ENCODE data around the gene LMO7.

The LMO7 gene

DNA sequence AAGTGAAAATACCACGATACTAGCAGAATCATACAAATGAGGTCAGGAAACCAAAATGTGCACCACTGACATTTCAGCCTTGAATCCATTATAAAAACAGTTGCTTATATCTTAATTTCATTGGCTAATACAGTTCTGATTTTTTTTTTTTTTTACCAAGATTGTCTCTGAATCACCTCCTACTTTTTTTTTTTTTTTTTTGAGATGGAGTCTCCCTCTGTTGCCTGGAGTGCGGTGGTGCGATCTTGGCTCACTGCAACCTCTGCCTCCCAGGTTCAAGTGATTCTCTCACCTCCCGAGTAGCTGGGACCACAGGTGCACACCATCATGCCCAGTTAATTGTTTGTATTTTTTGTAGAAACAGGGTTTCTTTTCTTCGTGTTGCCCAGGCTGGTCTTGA, 270.2 kb downstream of the LMO7 start:
- no peak for DNase-seq

DNA sequence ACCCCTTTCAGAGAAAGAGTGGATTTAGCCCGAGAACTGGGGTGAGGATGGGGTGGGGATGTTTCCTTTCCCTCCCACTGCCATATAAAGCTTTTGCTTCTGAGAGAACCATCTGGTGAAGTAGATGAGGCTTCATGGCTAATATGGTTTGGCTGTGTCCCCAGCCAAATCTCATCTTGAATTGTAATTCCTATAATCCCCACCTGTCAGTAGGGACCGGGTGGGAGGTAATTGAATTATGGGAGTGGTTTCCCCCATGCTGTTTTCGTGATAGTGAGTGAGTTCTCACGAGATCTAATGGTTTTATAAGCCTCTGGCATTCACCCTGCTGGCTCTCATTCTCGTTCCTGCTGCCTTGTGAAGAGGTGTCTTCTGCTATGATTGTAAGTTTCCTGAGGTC, 270.9 kb downstream of the LMO7 start:
- no peak for DNase-seq

DNA sequence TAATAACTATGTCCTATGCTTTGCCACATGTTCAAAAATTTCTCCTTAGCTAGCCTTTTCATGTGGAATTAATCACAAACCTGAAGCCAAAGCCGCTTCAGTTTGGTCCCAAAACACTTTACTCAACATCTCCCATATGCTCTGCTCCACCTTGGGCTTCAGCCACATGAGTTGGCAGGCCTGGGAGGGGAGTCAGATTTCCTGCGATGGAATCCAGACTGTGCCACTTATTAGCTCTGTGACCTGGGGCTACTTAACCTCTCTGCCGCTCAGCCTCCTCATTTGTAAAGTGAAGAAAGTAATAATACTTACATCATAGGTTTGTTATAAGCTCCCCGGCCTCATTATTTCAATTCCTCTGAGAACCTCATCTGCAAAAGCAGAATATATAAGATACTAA, 272.0 kb downstream of the LMO7 start:
- no peak for DNase-seq
